Astrocyte of the cerebellum (primary cell): ENCODE data around the gene FANCG.

Experiments used
- DNase-seq: peaks from one replicate; pipeline ENCODE4 v3.0.0-alpha.2; 2011; ENCODE audit warnings: low read depth
- H3K4me3 ChIP-seq: 2 replicates; pipeline ENCODE4 v1.5.1; 2011; ENCODE audit warnings: mild to moderate bottlenecking, low read depth, low read length, moderate library complexity
- CTCF ChIP-seq: IDR thresholded peaks from 2 replicates; pipeline ENCODE4 v1.5.1; 2012; ENCODE audit warnings: low read length, low read depth, moderate library complexity, mild to moderate bottlenecking; ENCODE audit errors: missing control alignments
- in situ Hi-C: cut with HindIII; loops from 2 replicates; pipeline ENCODE4 v1.10.0; 2017; ENCODE audit warnings: low sequenced_read_pairs

Gene FANCG

DNA sequence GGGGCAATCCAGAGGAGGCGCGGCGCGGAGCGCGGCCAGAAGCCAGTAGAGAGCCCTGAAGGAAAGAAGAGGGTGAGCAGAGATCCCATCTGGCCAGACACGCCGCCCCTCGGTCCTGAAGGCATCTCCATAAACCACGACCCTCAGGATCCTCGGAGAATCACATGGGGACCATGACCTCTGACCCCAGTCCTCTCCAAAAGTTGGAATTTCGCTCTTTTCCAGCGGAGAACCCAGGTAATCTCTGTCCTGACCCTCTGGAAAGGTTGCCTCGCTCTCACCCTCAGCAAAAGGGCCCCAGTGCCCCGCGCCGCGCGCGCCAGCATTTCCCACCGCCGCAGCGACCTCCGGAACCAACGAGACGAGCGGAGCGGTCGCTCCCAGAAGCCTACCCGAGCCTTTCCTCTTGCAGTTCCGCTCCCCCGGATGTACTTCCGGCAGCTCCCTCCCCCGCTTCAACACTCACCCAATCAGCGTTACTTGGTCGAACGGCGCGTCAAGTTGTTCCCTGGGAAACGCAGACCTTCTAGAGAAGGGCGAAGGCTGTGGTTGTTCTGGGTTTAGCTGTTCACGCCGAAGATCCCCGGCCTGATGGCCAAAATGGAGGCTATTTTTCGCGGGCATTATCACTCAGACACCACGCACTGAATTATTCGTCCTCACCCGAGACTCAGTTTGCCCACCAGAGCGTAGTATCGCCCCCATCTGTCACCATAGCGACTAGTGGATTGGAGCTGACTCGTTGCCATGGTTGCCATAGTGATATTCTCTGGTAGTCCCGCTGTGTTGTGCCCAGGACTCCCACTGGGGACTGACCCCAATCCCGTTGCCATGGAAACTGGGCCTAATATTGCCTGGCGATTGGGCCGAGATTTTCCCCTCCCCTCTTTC lies 23.3 kb upstream of the FANCG start, which contains the start of gene STOML2:
Gene STOML2, minus strand, starts transcription at position 363 of the 891 bp plus-strand sequence. Its CDS starts 37 bp downstream, at position 326.
- TF ChIP-seq CTCF = no peak
- peak; percentile 95 for DNase-seq
- in situ Hi-C loops = no loop called here
- H3K4me3 ChIP-seq = peak within 1 kb of the TSS; percentile 76

GRCh38 chr9:35102465-35102768 lies 22.7 kb upstream of the FANCG start:
- in situ Hi-C loops = no loop called here
- peak overlapping the region; percentile 76 for H3K4me3 ChIP-seq
- TF ChIP-seq CTCF = no peak
- no peak for DNase-seq

- DNase-seq = no peak
- TF ChIP-seq CTCF = no peak
- H3K4me3 ChIP-seq = no peak overlapping the region
- in situ Hi-C loops = no loop called here
These were observed 17.8 kb upstream of the FANCG start for GRCh38 chr9:35097573-35097972.

GRCh38 chr9:35096035-35096849 lies 16.5 kb upstream of the FANCG start, which contains the start of gene PIGO:
PIGO (minus strand) TSS chr9:35096591; CDS start chr9:35095565, 1,026 bp downstream.
- peak within 1 kb of the TSS; percentile 99 for H3K4me3 ChIP-seq
- peak; percentile 80 for TF ChIP-seq CTCF
- in situ Hi-C loops = no loop called here
- DNase-seq = peak; percentile 45

DNA sequence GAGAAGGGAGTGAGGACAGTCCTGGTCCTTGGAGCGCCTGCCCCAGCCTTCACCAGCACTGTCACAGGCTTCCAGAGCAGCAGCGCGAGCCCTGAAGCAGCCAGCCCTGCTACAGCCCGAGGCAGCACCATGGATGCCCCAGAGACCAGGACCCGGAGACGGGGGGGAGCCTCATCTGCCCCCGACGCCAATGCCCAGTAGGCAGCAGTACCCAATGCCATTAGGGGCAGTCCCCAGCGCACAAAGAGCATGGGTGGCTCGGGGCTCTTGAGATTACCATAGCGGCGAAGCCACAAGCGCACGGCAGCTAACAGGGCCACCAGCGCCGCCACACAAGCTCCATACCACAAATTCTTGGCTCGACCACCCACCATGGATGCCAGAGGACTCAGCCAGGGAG lies 11.8 kb upstream of the FANCG start:
- no peak for TF ChIP-seq CTCF
- no peak for DNase-seq
- in situ Hi-C loops = loop anchor here (5.0 kb wide), 1 partner anchor 89 kb away; no protein-coding TSS in a partner anchor
- H3K4me3 ChIP-seq = no peak overlapping the region

DNA sequence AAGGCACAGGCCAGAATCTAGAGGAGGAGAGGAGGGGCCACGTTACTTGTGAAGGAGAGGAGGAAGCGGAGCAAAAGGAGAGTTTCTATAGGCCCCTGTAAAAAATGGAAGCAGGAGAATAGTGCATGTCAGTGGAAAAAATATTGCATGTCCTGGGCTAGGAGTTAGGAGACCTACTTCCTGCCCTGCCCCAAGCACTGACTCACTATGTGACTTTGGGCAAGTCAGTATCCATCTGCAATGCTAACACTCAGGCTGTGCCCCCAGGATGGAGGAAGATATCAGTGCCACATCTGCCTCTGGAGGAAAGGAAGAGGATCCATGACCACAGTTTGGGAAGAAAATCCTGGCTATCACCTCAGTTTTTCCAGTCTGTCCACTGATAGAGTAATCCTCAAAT lies 9.7 kb upstream of the FANCG start:
- H3K4me3 ChIP-seq = no peak overlapping the region
- TF ChIP-seq CTCF = no peak
- DNase-seq = no peak
- in situ Hi-C loops = no loop called here
